ENCODE data around the gene PHF11.

- TF ChIP-seq CTCF (optimal IDR thresholded peaks at IDR 0.05 in 1 of 3, IDR thresholded peaks at IDR 0.05 in 1 of 3, conservative IDR thresholded peaks at IDR 0.05 in 1 of 3; ENCODE audit: extremely low read depth in 1 of 3, insufficient read depth in 2 of 3, low read length in 3 of 3) (no peak), EZH2 (IDR thresholded peaks at IDR 0.05; ENCODE audit: low read length) (no peak)
Observed at GRCh38 chr13:49497272-49497671, 1.5 kb downstream of the PHF11 start.
